ENCODE results near the gene ITPRID2. TPM values are rescaled to one million over a fixed set of nuclear protein-coding genes. Genes with fewer than 3 reads are reported as not detected.

Gene ITPRID2
- total RNA-seq, 4 donors from 2014 or later = 84.5 to 159 (median 114) TPM

- TF ChIP-seq POLR2A (IDR thresholded peaks at IDR 0.05) (no peak), CTCF (IDR thresholded peaks at IDR 0.05) (no peak)
- no peaks in the 10 kb centered on the region for H3K36me3 ChIP-seq
- no peaks in the 10 kb centered on the region for H3K9me3 ChIP-seq
- no peaks in the 10 kb centered on the region for H3K4me1 ChIP-seq
- H3K4me3 ChIP-seq = no peak overlapping the region
- H3K27ac ChIP-seq = no peak overlapping the region
- no peak for DNase-seq
- H3K27me3 ChIP-seq = no peaks in the 10 kb centered on the region
- intact Hi-C loops (cut with DNase I; ENCODE audit: low total_unique reads) = no loop called here
These were observed 12.2 kb upstream of the ITPRID2 start for GRCh38 chr2:181879295-181879694.

- no peak for TF ChIP-seq CTCF (IDR thresholded peaks at IDR 0.05)
- no peak for TF ChIP-seq POLR2A (IDR thresholded peaks at IDR 0.05)
- intact Hi-C loops (cut with DNase I; ENCODE audit: low total_unique reads) = no loop called here
- no peaks in the 10 kb centered on the region for H3K36me3 ChIP-seq
- H3K9me3 ChIP-seq = no peaks in the 10 kb centered on the region
- H3K4me3 ChIP-seq = no peak overlapping the region
- DNase-seq = no peak
- H3K27me3 ChIP-seq = no peaks in the 10 kb centered on the region
- H3K4me1 ChIP-seq = no peaks in the 10 kb centered on the region
- H3K27ac ChIP-seq = no peak overlapping the region
These were observed 9.1 kb upstream of the ITPRID2 start for GRCh38 chr2:181882246-181883020.

GRCh38 chr2:181884601-181885000 is 6.9 kb upstream of the ITPRID2 start:
- H3K9me3 ChIP-seq = no peaks in the 10 kb centered on the region
- no peak for DNase-seq
- TF ChIP-seq CTCF (IDR thresholded peaks at IDR 0.05) (no peak), POLR2A (IDR thresholded peaks at IDR 0.05) (no peak)
- no peak overlapping the region for H3K4me3 ChIP-seq
- H3K27me3 ChIP-seq = no peaks in the 10 kb centered on the region
- peak overlapping the region in 1 of 2 donors; percentile 16 for H3K27ac ChIP-seq
- no peaks in the 10 kb centered on the region for H3K36me3 ChIP-seq
- no peaks in the 10 kb centered on the region for H3K4me1 ChIP-seq
- intact Hi-C loops (cut with DNase I; ENCODE audit: low total_unique reads) = no loop called here

GRCh38 chr2:181885096-181885495 is 6.4 kb upstream of the ITPRID2 start:
- H3K4me3 ChIP-seq = no peak overlapping the region
- H3K9me3 ChIP-seq = no peaks in the 10 kb centered on the region
- H3K36me3 ChIP-seq = no peaks in the 10 kb centered on the region
- peak overlapping the region in 1 of 2 donors; percentile 16 for H3K27ac ChIP-seq
- intact Hi-C loops (cut with DNase I; ENCODE audit: low total_unique reads) = no loop called here
- no peak for TF ChIP-seq POLR2A (IDR thresholded peaks at IDR 0.05)
- no peaks in the 10 kb centered on the region for H3K27me3 ChIP-seq
- no peak for DNase-seq
- H3K4me1 ChIP-seq = no peaks in the 10 kb centered on the region

GRCh38 chr2:181886192-181886591 is 5.3 kb upstream of the ITPRID2 start:
- no peaks in the 10 kb centered on the region for H3K9me3 ChIP-seq
- no peaks in the 10 kb centered on the region for H3K36me3 ChIP-seq
- H3K27me3 ChIP-seq = no peaks in the 10 kb centered on the region
- intact Hi-C loops (cut with DNase I; ENCODE audit: low total_unique reads) = no loop called here
- no peak for DNase-seq
- no peaks in the 10 kb centered on the region for H3K4me1 ChIP-seq
- H3K27ac ChIP-seq = no peak overlapping the region
- no peak for TF ChIP-seq POLR2A (IDR thresholded peaks at IDR 0.05)
- TF ChIP-seq CTCF (IDR thresholded peaks at IDR 0.05) = no peak
- H3K4me3 ChIP-seq = no peak overlapping the region

Measured in uterus (tissue), 4 donors.